Measurements from ENCODE around the gene GNPNAT1.
"Not testable (repeated sequence)": the region's sequence is repeated elsewhere in the genome, so short reads cannot be mapped to it uniquely, and the experiment has no call there.

The GNPNAT1 gene

GRCh38 chr14:52781629-52782028 is 9.8 kb downstream of the GNPNAT1 start:
- no peaks in the 10 kb centered on the region for H3K27me3 Mint-ChIP-seq
- no peak overlapping the region for H3K4me3 Mint-ChIP-seq
- no peaks in the 10 kb centered on the region for H3K4me1 Mint-ChIP-seq
- H3K36me3 Mint-ChIP-seq (ENCODE audit: insufficient read depth) = peaks cover 18% of the 10 kb centered on the region
- no peak overlapping the region for H3K27ac Mint-ChIP-seq (ENCODE audit: low read depth)
- no peaks in the 10 kb centered on the region for H3K9me3 Mint-ChIP-seq
- DNase-seq (ENCODE audit: low spot score in 2 of 2) (no peak), ATAC-seq (replicated peaks; ENCODE audit: extremely low read depth, poor library complexity, severe bottlenecking) (no peak)

GRCh38 chr14:52780893-52781292 is 10.5 kb downstream of the GNPNAT1 start:
- H3K36me3 Mint-ChIP-seq (ENCODE audit: insufficient read depth) = peaks cover 18% of the 10 kb centered on the region
- ATAC-seq (replicated peaks; ENCODE audit: extremely low read depth, poor library complexity, severe bottlenecking) (no peak), DNase-seq (ENCODE audit: low spot score in 2 of 2) (no peak)
- H3K4me3 Mint-ChIP-seq = no peak overlapping the region
- no peaks in the 10 kb centered on the region for H3K27me3 Mint-ChIP-seq
- no peak overlapping the region for H3K27ac Mint-ChIP-seq (ENCODE audit: low read depth)
- no peaks in the 10 kb centered on the region for H3K4me1 Mint-ChIP-seq
- no peaks in the 10 kb centered on the region for H3K9me3 Mint-ChIP-seq

- H3K4me3 Mint-ChIP-seq = no peak overlapping the region
- ATAC-seq (replicated peaks; ENCODE audit: extremely low read depth, poor library complexity, severe bottlenecking) = no peak
- peaks cover 30% of the 10 kb centered on the region for H3K36me3 Mint-ChIP-seq (ENCODE audit: insufficient read depth)
- no peaks in the 10 kb centered on the region for H3K27me3 Mint-ChIP-seq
- no peak overlapping the region for H3K27ac Mint-ChIP-seq (ENCODE audit: low read depth)
- H3K4me1 Mint-ChIP-seq = no peaks in the 10 kb centered on the region
- no peak for DNase-seq (ENCODE audit: low spot score in 2 of 2)
- H3K9me3 Mint-ChIP-seq = no peaks in the 10 kb centered on the region
Observed at GRCh38 chr14:52778702-52779101, 12.7 kb downstream of the GNPNAT1 start.

GRCh38 chr14:52776816-52777215 is 14.6 kb downstream of the GNPNAT1 start:
- ATAC-seq (replicated peaks; ENCODE audit: extremely low read depth, poor library complexity, severe bottlenecking) (no peak), DNase-seq (ENCODE audit: low spot score in 2 of 2) (no peak)
- peaks cover 5% of the 10 kb centered on the region for H3K4me1 Mint-ChIP-seq
- no peak overlapping the region for H3K27ac Mint-ChIP-seq (ENCODE audit: low read depth)
- no peaks in the 10 kb centered on the region for H3K9me3 Mint-ChIP-seq
- peaks cover 36% of the 10 kb centered on the region for H3K36me3 Mint-ChIP-seq (ENCODE audit: insufficient read depth)
- H3K27me3 Mint-ChIP-seq = no peaks in the 10 kb centered on the region
- H3K4me3 Mint-ChIP-seq = no peak overlapping the region

- no peaks in the 10 kb centered on the region for H3K9me3 Mint-ChIP-seq
- peaks cover 14% of the 10 kb centered on the region for H3K4me1 Mint-ChIP-seq
- ATAC-seq (replicated peaks; ENCODE audit: extremely low read depth, poor library complexity, severe bottlenecking) = no peak
- H3K27me3 Mint-ChIP-seq = no peaks in the 10 kb centered on the region
- DNase-seq (ENCODE audit: low spot score in 2 of 2) = no peak
- no peak overlapping the region for H3K4me3 Mint-ChIP-seq
- peaks cover 45% of the 10 kb centered on the region for H3K36me3 Mint-ChIP-seq (ENCODE audit: insufficient read depth)
- H3K27ac Mint-ChIP-seq (ENCODE audit: low read depth) = no peak overlapping the region
Observed at GRCh38 chr14:52769887-52770286, 21.5 kb downstream of the GNPNAT1 start.

- H3K36me3 Mint-ChIP-seq (ENCODE audit: insufficient read depth) = peaks cover 46% of the 10 kb centered on the region
- no peaks in the 10 kb centered on the region for H3K9me3 Mint-ChIP-seq
- H3K4me3 Mint-ChIP-seq = no peak overlapping the region
- H3K27me3 Mint-ChIP-seq = no peaks in the 10 kb centered on the region
- no peak overlapping the region for H3K27ac Mint-ChIP-seq (ENCODE audit: low read depth)
- H3K4me1 Mint-ChIP-seq = peaks cover 19% of the 10 kb centered on the region
- DNase-seq (ENCODE audit: low spot score in 2 of 2) (no peak), ATAC-seq (replicated peaks; ENCODE audit: extremely low read depth, poor library complexity, severe bottlenecking) (no peak)
Observed at GRCh38 chr14:52767058-52767833, 24.2 kb downstream of the GNPNAT1 start.

- not testable (repeated sequence) for ATAC-seq (replicated peaks; ENCODE audit: extremely low read depth, poor library complexity, severe bottlenecking); H3K4me1 Mint-ChIP-seq; H3K27me3 Mint-ChIP-seq; H3K9me3 Mint-ChIP-seq; DNase-seq (ENCODE audit: low spot score in 2 of 2)
- peak overlapping the region; percentile 87 for H3K27ac Mint-ChIP-seq (ENCODE audit: low read depth)
- H3K4me3 Mint-ChIP-seq = peak overlapping the region; percentile 51
- peaks cover 42% of the 10 kb centered on the region for H3K36me3 Mint-ChIP-seq (ENCODE audit: insufficient read depth)
Observed at GRCh38 chr14:52762923-52763322, 28.5 kb downstream of the GNPNAT1 start.

GRCh38 chr14:52759145-52759544 is 32.3 kb downstream of the GNPNAT1 start:
- ATAC-seq (replicated peaks; ENCODE audit: extremely low read depth, poor library complexity, severe bottlenecking) (no peak), DNase-seq (ENCODE audit: low spot score in 2 of 2) (no peak)
- no peaks in the 10 kb centered on the region for H3K27me3 Mint-ChIP-seq
- H3K4me3 Mint-ChIP-seq = no peak overlapping the region
- peaks cover 30% of the 10 kb centered on the region for H3K36me3 Mint-ChIP-seq (ENCODE audit: insufficient read depth)
- H3K4me1 Mint-ChIP-seq = peaks cover 7% of the 10 kb centered on the region
- H3K9me3 Mint-ChIP-seq = no peaks in the 10 kb centered on the region
- no peak overlapping the region for H3K27ac Mint-ChIP-seq (ENCODE audit: low read depth)

- DNase-seq (ENCODE audit: low spot score in 2 of 2) (no peak), ATAC-seq (replicated peaks; ENCODE audit: extremely low read depth, poor library complexity, severe bottlenecking) (no peak)
- peaks cover 27% of the 10 kb centered on the region for H3K36me3 Mint-ChIP-seq (ENCODE audit: insufficient read depth)
- no peaks in the 10 kb centered on the region for H3K27me3 Mint-ChIP-seq
- H3K4me1 Mint-ChIP-seq = no peaks in the 10 kb centered on the region
- H3K9me3 Mint-ChIP-seq = no peaks in the 10 kb centered on the region
- H3K4me3 Mint-ChIP-seq = no peak overlapping the region
- no peak overlapping the region for H3K27ac Mint-ChIP-seq (ENCODE audit: low read depth)
Observed at GRCh38 chr14:52755607-52756316, 35.6 kb downstream of the GNPNAT1 start.

GRCh38 chr14:52748647-52749292 is 42.6 kb downstream of the GNPNAT1 start:
- no peak overlapping the region for H3K27ac Mint-ChIP-seq (ENCODE audit: low read depth)
- ATAC-seq (replicated peaks; ENCODE audit: extremely low read depth, poor library complexity, severe bottlenecking) (no peak), DNase-seq (ENCODE audit: low spot score in 2 of 2) (no peak)
- H3K9me3 Mint-ChIP-seq = no peaks in the 10 kb centered on the region
- peaks cover 44% of the 10 kb centered on the region for H3K36me3 Mint-ChIP-seq (ENCODE audit: insufficient read depth)
- H3K4me1 Mint-ChIP-seq = peaks cover 12% of the 10 kb centered on the region
- no peak overlapping the region for H3K4me3 Mint-ChIP-seq
- no peaks in the 10 kb centered on the region for H3K27me3 Mint-ChIP-seq

GRCh38 chr14:52741865-52742264 is 49.5 kb downstream of the GNPNAT1 start:
- no peak for DNase-seq (ENCODE audit: low spot score in 2 of 2)
- H3K27me3 Mint-ChIP-seq = no peaks in the 10 kb centered on the region
- H3K36me3 Mint-ChIP-seq (ENCODE audit: insufficient read depth) = peaks cover 19% of the 10 kb centered on the region
- peak overlapping the region; percentile 93 for H3K27ac Mint-ChIP-seq (ENCODE audit: low read depth)
- ATAC-seq (replicated peaks; ENCODE audit: extremely low read depth, poor library complexity, severe bottlenecking) = peak; percentile 62
- peak overlapping the region; percentile 77 for H3K4me3 Mint-ChIP-seq
- no peaks in the 10 kb centered on the region for H3K9me3 Mint-ChIP-seq
- peaks cover 53% of the 10 kb centered on the region for H3K4me1 Mint-ChIP-seq

- Mint-ChIP-seq H3K9me3 (no peaks in the 10 kb centered on the region), H3K4me1 (peaks cover 64% of the 10 kb centered on the region), H3K27ac (ENCODE audit: low read depth) (peak overlapping the region; percentile 93), H3K36me3 (ENCODE audit: insufficient read depth) (peaks cover 14% of the 10 kb centered on the region), H3K4me3 (no peak overlapping the region), H3K27me3 (no peaks in the 10 kb centered on the region)
- DNase-seq (ENCODE audit: low spot score in 2 of 2) = no peak
- ATAC-seq (replicated peaks; ENCODE audit: extremely low read depth, poor library complexity, severe bottlenecking) = no peak
Observed at GRCh38 chr14:52740751-52741150, 50.7 kb downstream of the GNPNAT1 start.

- no peaks in the 10 kb centered on the region for H3K27me3 Mint-ChIP-seq
- H3K4me3 Mint-ChIP-seq = no peak overlapping the region
- H3K27ac Mint-ChIP-seq (ENCODE audit: low read depth) = peak overlapping the region; percentile 79
- no peaks in the 10 kb centered on the region for H3K9me3 Mint-ChIP-seq
- peaks cover 16% of the 10 kb centered on the region for H3K36me3 Mint-ChIP-seq (ENCODE audit: insufficient read depth)
- ATAC-seq (replicated peaks; ENCODE audit: extremely low read depth, poor library complexity, severe bottlenecking) (no peak), DNase-seq (ENCODE audit: low spot score in 2 of 2) (no peak)
- peaks cover 72% of the 10 kb centered on the region for H3K4me1 Mint-ChIP-seq
Observed at GRCh38 chr14:52738409-52738808, 53.0 kb downstream of the GNPNAT1 start.

Measured in central memory CD8-positive, alpha-beta T cell (primary cell).